Mesendoderm (in vitro differentiated cells): ENCODE results near the gene SPTLC3.

Source experiments
- DNase-seq: peaks from one replicate; pipeline ENCODE4 v3.0.0; 2013
- H2AK5ac ChIP-seq: 2 replicates; pipeline ENCODE4 v1.6.1; 2013; ENCODE audit warnings: low read length, inconsistent platforms
- H2BK120ac ChIP-seq: 2 replicates; pipeline ENCODE4 v1.6.1; 2013; ENCODE audit warnings: low read depth, mild to moderate bottlenecking, low read length, moderate library complexity, mixed read lengths
- H2BK15ac ChIP-seq: replicated peaks from 2 replicates; pipeline ENCODE4 v1.6.1; 2013; ENCODE audit warnings: low read depth, mild to moderate bottlenecking, moderate library complexity
- H2BK5ac ChIP-seq: 2 replicates; pipeline ENCODE4 v1.6.1; 2013; ENCODE audit warnings: low read length, inconsistent platforms
- H3K18ac ChIP-seq: 2 replicates; pipeline ENCODE4 v1.6.1; 2013; ENCODE audit warnings: mild to moderate bottlenecking, low read length, mixed read lengths
- H3K23ac ChIP-seq: one replicate; pipeline ENCODE4 v1.6.1; 2013; ENCODE audit warnings: low read length
- H3K27ac ChIP-seq: 2 replicates; pipeline ENCODE4 v1.5.1; 2013; ENCODE audit warnings: low read depth, mild to moderate bottlenecking, inconsistent platforms, low read length, moderate library complexity
- H3K27me3 ChIP-seq: 2 replicates; pipeline ENCODE4 v1.6.1; 2013; ENCODE audit warnings: low read length, control low read depth, mild to moderate bottlenecking, inconsistent platforms; ENCODE audit not compliant: insufficient read depth, poor library complexity
- H3K36me3 ChIP-seq: 2 replicates; pipeline ENCODE4 v1.6.1; 2013; ENCODE audit warnings: low read length, inconsistent platforms; ENCODE audit not compliant: control insufficient read depth, insufficient read depth
- H3K4ac ChIP-seq: one replicate; pipeline ENCODE4 v1.6.1; 2013; ENCODE audit warnings: low read depth, mild to moderate bottlenecking, low read length, moderate library complexity
- H3K4me1 ChIP-seq: 2 replicates; pipeline ENCODE4 v1.6.1; 2013; ENCODE audit warnings: low read depth, low read length, inconsistent platforms; ENCODE audit not compliant: control insufficient read depth
- H3K4me2 ChIP-seq: 2 replicates; pipeline ENCODE4 v1.6.1; 2013; ENCODE audit warnings: low read length
- H3K4me3 ChIP-seq: 2 replicates; pipeline ENCODE4 v1.5.1; 2013; ENCODE audit warnings: mild to moderate bottlenecking, low read length
- H3K56ac ChIP-seq: one replicate; pipeline ENCODE4 v1.6.1; 2013; ENCODE audit warnings: low read length
- H3K79me1 ChIP-seq: 2 replicates; pipeline ENCODE4 v1.6.1; 2013; ENCODE audit warnings: low read length, inconsistent platforms
- H3K79me2 ChIP-seq: 2 replicates; pipeline ENCODE4 v1.6.1; 2013; ENCODE audit warnings: mild to moderate bottlenecking, low read length; ENCODE audit not compliant: control insufficient read depth, insufficient read depth
- H3K9ac ChIP-seq: 2 replicates; pipeline ENCODE4 v1.6.1; 2013; ENCODE audit warnings: low read length, inconsistent platforms
- H4K5ac ChIP-seq: one replicate; pipeline ENCODE4 v1.6.1; 2013; ENCODE audit warnings: low read length
- H4K8ac ChIP-seq: one replicate; pipeline ENCODE4 v1.6.1; 2013; ENCODE audit warnings: low read depth, mild to moderate bottlenecking, control low read depth, low read length, moderate library complexity
- whole genome bisulfite sequencing: extraction: QIAGEN DNeasy Blood & Tissue Kit; methylation state at CpG from one replicate; pipeline ENCODE4 v1.1.7; 2013; ENCODE audit warnings: low lambda C conversion rate, missing lambda C conversion rate; ENCODE audit not compliant: insufficient coverage; ENCODE audit errors: extremely low coverage; 5-methylcytosine and 5-hydroxymethylcytosine counted together

The SPTLC3 gene

GRCh38 chr20:13102237-13102636 is 93.5 kb downstream of the SPTLC3 start:
- Histone ChIP-seq H3K4ac (no peak overlapping the region), H3K27ac (no peak overlapping the region), H2BK5ac (no peak overlapping the region), H3K36me3 (no peaks in the 10 kb centered on the region), H2AK5ac (no peak overlapping the region), H2BK15ac (no peak overlapping the region), H4K8ac (no peak overlapping the region), H3K27me3 (no peaks in the 10 kb centered on the region), H4K5ac (no peak overlapping the region), H3K23ac (no peak overlapping the region), H3K79me1 (no peaks in the 10 kb centered on the region), H3K9ac (no peak overlapping the region), H3K4me1 (no peaks in the 10 kb centered on the region), H3K4me3 (no peak overlapping the region), H3K79me2 (no peaks in the 10 kb centered on the region), H3K56ac (no peak overlapping the region), H3K18ac (no peak overlapping the region), H2BK120ac (no peak overlapping the region), H3K4me2 (no peak overlapping the region)
- WGBS, result no CpG with 5 or more reads among the region's 3 CpGs
- DNase-seq, result no peak

- H3K9ac ChIP-seq, result no peak overlapping the region
- no peak overlapping the region for H3K27ac ChIP-seq
- no peak overlapping the region for H3K56ac ChIP-seq
- DNase-seq, result no peak
- no peak overlapping the region for H3K23ac ChIP-seq
- H3K4me3 ChIP-seq, result no peak overlapping the region
- H3K79me2 ChIP-seq, result no peaks in the 10 kb centered on the region
- no peak overlapping the region for H2BK120ac ChIP-seq
- H3K18ac ChIP-seq, result no peak overlapping the region
- H3K79me1 ChIP-seq, result no peaks in the 10 kb centered on the region
- H3K27me3 ChIP-seq, result no peaks in the 10 kb centered on the region
- H3K4ac ChIP-seq, result no peak overlapping the region
- H3K4me2 ChIP-seq, result no peak overlapping the region
- H2BK5ac ChIP-seq, result no peak overlapping the region
- no peak overlapping the region for H2AK5ac ChIP-seq
- no peak overlapping the region for H2BK15ac ChIP-seq
- H3K4me1 ChIP-seq, result no peaks in the 10 kb centered on the region
- no peak overlapping the region for H4K5ac ChIP-seq
- H4K8ac ChIP-seq, result no peak overlapping the region
- H3K36me3 ChIP-seq, result no peaks in the 10 kb centered on the region
- WGBS, result no CpG with 5 or more reads among the region's 1 CpG
Observed at GRCh38 chr20:13102694-13103093, 93.9 kb downstream of the SPTLC3 start.

DNA sequence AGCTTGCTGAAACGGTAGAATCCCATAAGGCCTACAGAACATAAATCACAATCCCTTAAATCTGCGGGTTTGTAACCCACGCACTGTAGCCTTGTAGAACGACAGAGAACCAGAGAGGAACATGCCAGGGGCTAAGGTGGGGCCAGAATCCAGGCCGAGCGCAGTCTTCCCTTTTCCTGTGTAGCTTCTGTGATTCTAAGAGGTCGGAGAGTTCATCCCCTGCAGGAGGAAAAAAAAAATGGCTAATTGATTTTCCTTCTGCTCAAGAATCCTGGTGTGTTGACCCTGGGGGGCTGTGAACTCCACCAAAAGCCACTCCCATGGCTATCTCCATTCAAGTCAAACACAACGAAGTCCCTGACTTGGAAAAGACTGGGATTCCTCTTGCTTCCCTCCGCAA is 96.3 kb downstream of the SPTLC3 start:
- H3K9ac ChIP-seq, result no peak overlapping the region
- no peak overlapping the region for H3K4me3 ChIP-seq
- H2BK5ac ChIP-seq, result no peak overlapping the region
- no peak overlapping the region for H3K56ac ChIP-seq
- WGBS, result no CpG with 5 or more reads among the region's 9 CpGs
- H3K4ac ChIP-seq, result no peak overlapping the region
- no peak overlapping the region for H3K27ac ChIP-seq
- no peak overlapping the region for H4K8ac ChIP-seq
- H3K4me2 ChIP-seq, result no peak overlapping the region
- H2BK120ac ChIP-seq, result no peak overlapping the region
- peak overlapping the region; percentile 62 for H3K18ac ChIP-seq
- no peaks in the 10 kb centered on the region for H3K27me3 ChIP-seq
- H2BK15ac ChIP-seq, result no peak overlapping the region
- no peaks in the 10 kb centered on the region for H3K79me1 ChIP-seq
- no peaks in the 10 kb centered on the region for H3K36me3 ChIP-seq
- no peak overlapping the region for H3K23ac ChIP-seq
- H2AK5ac ChIP-seq, result no peak overlapping the region
- DNase-seq, result peak; percentile 43
- H3K79me2 ChIP-seq, result no peaks in the 10 kb centered on the region
- H3K4me1 ChIP-seq, result no peaks in the 10 kb centered on the region
- H4K5ac ChIP-seq, result no peak overlapping the region

DNA sequence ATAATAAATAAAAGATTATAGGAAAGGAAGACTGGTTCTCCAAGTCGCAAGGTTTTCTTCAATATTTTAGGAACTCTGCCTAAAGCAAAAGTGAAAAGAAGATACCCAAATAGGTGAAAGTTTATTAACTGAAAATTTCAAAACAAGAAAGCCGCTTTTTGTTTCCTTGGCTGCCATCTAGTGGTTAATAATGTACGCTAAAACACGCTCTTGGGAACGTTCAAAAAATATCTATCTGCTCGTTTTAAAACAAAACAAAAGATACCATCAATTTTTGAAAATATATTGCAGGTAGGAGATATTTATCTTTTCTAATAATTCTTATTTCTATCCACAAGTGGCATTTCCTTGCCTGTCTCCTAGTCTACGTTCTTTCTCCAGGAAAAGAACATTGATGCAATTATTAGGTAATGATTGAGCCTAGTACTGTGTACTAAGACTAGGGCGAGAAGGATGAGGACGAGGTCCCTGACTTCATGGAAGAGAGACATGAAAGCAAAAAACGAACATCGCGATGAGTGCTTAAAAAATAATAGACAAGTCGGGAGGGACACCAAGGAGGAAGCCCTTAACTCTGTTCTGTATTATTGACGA is 97.2 kb downstream of the SPTLC3 start:
- Histone ChIP-seq H2BK15ac (no peak overlapping the region), H3K56ac (no peak overlapping the region), H3K9ac (no peak overlapping the region), H3K23ac (no peak overlapping the region), H4K5ac (no peak overlapping the region), H3K27me3 (no peaks in the 10 kb centered on the region), H2BK120ac (no peak overlapping the region), H3K79me1 (no peaks in the 10 kb centered on the region), H3K18ac (no peak overlapping the region), H2AK5ac (no peak overlapping the region), H3K4me3 (no peak overlapping the region), H3K4ac (no peak overlapping the region), H3K79me2 (no peaks in the 10 kb centered on the region), H3K4me1 (no peaks in the 10 kb centered on the region), H3K36me3 (no peaks in the 10 kb centered on the region), H2BK5ac (no peak overlapping the region), H3K4me2 (no peak overlapping the region), H3K27ac (no peak overlapping the region), H4K8ac (no peak overlapping the region)
- no CpG with 5 or more reads among the region's 14 CpGs for WGBS
- peak; percentile 29 for DNase-seq

GRCh38 chr20:13109658-13110057 is 100.9 kb downstream of the SPTLC3 start:
- Histone ChIP-seq H2BK5ac (no peak overlapping the region), H3K4ac (no peak overlapping the region), H3K27me3 (no peaks in the 10 kb centered on the region), H3K9ac (no peak overlapping the region), H3K4me2 (no peak overlapping the region), H2BK15ac (no peak overlapping the region), H3K18ac (no peak overlapping the region), H2AK5ac (no peak overlapping the region), H3K4me3 (no peak overlapping the region), H3K27ac (no peak overlapping the region), H3K56ac (no peak overlapping the region), H3K79me1 (no peaks in the 10 kb centered on the region), H4K5ac (no peak overlapping the region), H3K4me1 (no peaks in the 10 kb centered on the region), H3K36me3 (no peaks in the 10 kb centered on the region), H3K23ac (no peak overlapping the region), H2BK120ac (no peak overlapping the region), H4K8ac (no peak overlapping the region), H3K79me2 (no peaks in the 10 kb centered on the region)
- WGBS, result no CpG with 5 or more reads among the region's 4 CpGs
- no peak for DNase-seq

GRCh38 chr20:13110796-13111195 is 102.0 kb downstream of the SPTLC3 start:
- H3K36me3 ChIP-seq, result no peaks in the 10 kb centered on the region
- H3K4me1 ChIP-seq, result no peaks in the 10 kb centered on the region
- no peak overlapping the region for H3K4me3 ChIP-seq
- no peak overlapping the region for H2BK15ac ChIP-seq
- H3K23ac ChIP-seq, result no peak overlapping the region
- H3K18ac ChIP-seq, result no peak overlapping the region
- H2BK5ac ChIP-seq, result no peak overlapping the region
- H3K79me2 ChIP-seq, result no peaks in the 10 kb centered on the region
- no peak overlapping the region for H2BK120ac ChIP-seq
- no peak overlapping the region for H3K4me2 ChIP-seq
- H3K56ac ChIP-seq, result no peak overlapping the region
- DNase-seq, result no peak
- WGBS, result no CpG with 5 or more reads among the region's 2 CpGs
- H3K27me3 ChIP-seq, result no peaks in the 10 kb centered on the region
- H3K27ac ChIP-seq, result no peak overlapping the region
- H3K79me1 ChIP-seq, result no peaks in the 10 kb centered on the region
- no peak overlapping the region for H2AK5ac ChIP-seq
- H3K9ac ChIP-seq, result no peak overlapping the region
- no peak overlapping the region for H4K8ac ChIP-seq
- H3K4ac ChIP-seq, result no peak overlapping the region
- H4K5ac ChIP-seq, result no peak overlapping the region
